Measurements from ENCODE around the gene CTF1. TPM values are rescaled to one million over a fixed set of nuclear protein-coding genes. Genes with fewer than 3 reads are reported as not detected.

The CTF1 gene
- total RNA-seq, 1 experiment from 2014 or later: 1.4 TPM

- CTCF ChIA-PET: interaction anchor here (1.0 kb wide), 1 partner anchor 17 kb away, joined by 6 read pairs; no protein-coding TSS in a partner anchor
- Histone ChIP-seq H3K9ac (ENCODE audit: low read length) (peak overlapping the region; percentile 67), H3K4me3 (replicated peaks in 1 of 2; ENCODE audit: low read depth in 1 of 2, low read length in 2 of 2) (peak overlapping the region; percentile 62 to 97), H3K4me2 (ENCODE audit: low read length) (peak overlapping the region; percentile 95), H4K20me1 (ENCODE audit: insufficient read depth) (no peaks in the 10 kb centered on the region), H3K79me2 (ENCODE audit: insufficient read depth, low read length) (peaks cover 10% of the 10 kb centered on the region; the same call in 1 of the 2 replicates), H3K36me3 (ENCODE audit: control insufficient read depth in 1 of 2, insufficient read depth in 2 of 2, low read length in 2 of 2) (peaks cover 0 to 5% of the 10 kb centered on the region in 2 experiments; a peak in 2 of 4 replicates), H2AFZ (ENCODE audit: low read depth, low read length, poor library complexity, severe bottlenecking) (no peak overlapping the region), H3K4me1 (ENCODE audit: control insufficient read depth in 1 of 2, insufficient read depth in 2 of 2, low read length in 2 of 2) (peaks cover 11 to 25% of the 10 kb centered on the region in 2 experiments; a peak in 3 of 4 replicates), H3K27me3 (ENCODE audit: insufficient read depth, low read length) (no peaks in the 10 kb centered on the region), H3K9me3 (ENCODE audit: control insufficient read depth in 1 of 2, insufficient read depth in 1 of 2, low read depth in 1 of 2, low read length in 2 of 2) (no peaks in the 10 kb centered on the region), H3K9me2 (ENCODE audit: insufficient read depth) (no peaks in the 10 kb centered on the region), H3K27ac (ENCODE audit: low read depth, low read length) (peak overlapping the region; percentile 67)
- ATAC-seq (no peak), DNase-seq (ENCODE audit: low read depth, low spot score) (no peak)
- POLR2A ChIA-PET: interaction anchor here (0.6 to 1.0 kb wide), 3 partner anchors 28 to 290 kb away, joined by 3 to 6 read pairs (median 3); partner anchors contain the start of gene CTF1
- BruUV-seq (replicated peaks): no TSS peak
- intact Hi-C loops (cut with micrococcal nuclease): loop anchor here (5.0 kb wide), 1 partner anchor 477 kb away; the partner anchor contains the start of gene SEPHS2
- no peak for TF ChIP-seq SIN3A (IDR thresholded peaks at IDR 0.05; ENCODE audit: low read depth)
- peak; percentile 34; the same call in 1 of the 2 replicates for TF ChIP-seq ZFX (IDR thresholded peaks at IDR 0.05)
- no peak for TF ChIP-seq EZH2 (IDR thresholded peaks at IDR 0.05)
- no peak for TF ChIP-seq RAD21 (IDR thresholded peaks at IDR 0.05; ENCODE audit: low read depth)
- RAD21 ChIA-PET (ENCODE audit: low non-redundant PET in 1 of 2, low total read pairs in 2 of 2, uncharacterized antibody in 2 of 2, unreplicated experiment in 2 of 2): interaction anchor here in 1 of 2 experiments (0.6 kb wide), 1 partner anchor 80 kb away, joined by 4 read pairs; no protein-coding TSS in a partner anchor
Measured at GRCh38 chr16:30924076-30924912, 27.9 kb downstream of the CTF1 start.

- peak overlapping the region; percentile 95 for H3K4me2 ChIP-seq (ENCODE audit: low read length)
- RAD21 ChIA-PET (ENCODE audit: low non-redundant PET in 1 of 2, low total read pairs in 2 of 2, uncharacterized antibody in 2 of 2, unreplicated experiment in 2 of 2): no interaction called here
- H3K9me2 ChIP-seq (ENCODE audit: insufficient read depth): no peaks in the 10 kb centered on the region
- H2AFZ ChIP-seq (ENCODE audit: low read depth, low read length, poor library complexity, severe bottlenecking): no peak overlapping the region
- H3K36me3 ChIP-seq (ENCODE audit: control insufficient read depth in 1 of 2, insufficient read depth in 2 of 2, low read length in 2 of 2): peaks cover 0 to 5% of the 10 kb centered on the region in 2 experiments; a peak in 2 of 4 replicates
- no TSS peak for BruUV-seq (replicated peaks)
- H3K4me3 ChIP-seq (replicated peaks in 1 of 2; ENCODE audit: low read depth in 1 of 2, low read length in 2 of 2): peak overlapping the region; percentile 62 to 97
- H3K9me3 ChIP-seq (ENCODE audit: control insufficient read depth in 1 of 2, insufficient read depth in 1 of 2, low read depth in 1 of 2, low read length in 2 of 2): no peaks in the 10 kb centered on the region
- DNase-seq (ENCODE audit: low read depth, low spot score) (no peak), ATAC-seq (no peak)
- CTCF ChIA-PET: interaction anchor here (2.0 kb wide), 1 partner anchor 23 kb away, joined by 5 read pairs; no protein-coding TSS in a partner anchor
- H4K20me1 ChIP-seq (ENCODE audit: insufficient read depth): no peaks in the 10 kb centered on the region
- H3K79me2 ChIP-seq (ENCODE audit: insufficient read depth, low read length): peaks cover 10% of the 10 kb centered on the region; the same call in 1 of the 2 replicates
- H3K9ac ChIP-seq (ENCODE audit: low read length): peak overlapping the region; percentile 67
- intact Hi-C loops (cut with micrococcal nuclease): loop anchor here (5.0 kb wide), 1 partner anchor 478 kb away; the partner anchor contains the start of gene SEPHS2
- POLR2A ChIA-PET: interaction anchor here (0.6 kb wide), 1 partner anchor 57 kb away, joined by 3 read pairs; no protein-coding TSS in a partner anchor
- H3K27me3 ChIP-seq (ENCODE audit: insufficient read depth, low read length): no peaks in the 10 kb centered on the region
- H3K27ac ChIP-seq (ENCODE audit: low read depth, low read length): peak overlapping the region; percentile 67
- H3K4me1 ChIP-seq (ENCODE audit: control insufficient read depth in 1 of 2, insufficient read depth in 2 of 2, low read length in 2 of 2): peaks cover 11 to 25% of the 10 kb centered on the region in 2 experiments; a peak in 3 of 4 replicates
- TF ChIP-seq CBX3 (IDR thresholded peaks at IDR 0.05; ENCODE audit: low read depth): no peak
- TF ChIP-seq ZNF274 (IDR thresholded peaks at IDR 0.05; ENCODE audit: low read depth, low read length): no peak
- no peak for TF ChIP-seq EZH2 (IDR thresholded peaks at IDR 0.05)
- TF ChIP-seq POLR2A (IDR thresholded peaks at IDR 0.05; ENCODE audit: borderline replicate concordance, extremely low read depth, insufficient read depth, insufficient read length): no peak
- TF ChIP-seq YY1 (IDR thresholded peaks at IDR 0.05; ENCODE audit: extremely low read depth, insufficient replicate concordance, low read depth, low read length): no peak
- TF ChIP-seq JUND (IDR thresholded peaks at IDR 0.05): no peak
- no peak for TF ChIP-seq TCF7L2 (IDR thresholded peaks at IDR 0.05; ENCODE audit: borderline replicate concordance, extremely low read depth, insufficient read depth, insufficient read length)
- no peak for TF ChIP-seq POLR2AphosphoS5 (IDR thresholded peaks at IDR 0.05; ENCODE audit: low read depth, low read length)
- TF ChIP-seq ZBTB33 (IDR thresholded peaks at IDR 0.05; ENCODE audit: extremely low read depth, insufficient replicate concordance, low read length): no peak
Measured at GRCh38 chr16:30924913-30925631, 28.7 kb downstream of the CTF1 start.

Data from HCT116 (cell line).